Nephron progenitor cell (in vitro differentiated cells): ENCODE data around the gene DPM2.

Source experiments
- DNase-seq: peaks from one replicate; pipeline ENCODE4 v3.0.0; 2021
- H3K27ac Mint-ChIP-seq: 2 replicates; pipeline ENCODE4 v1.8.0; 2021; ENCODE audit warnings: mild to moderate bottlenecking, moderate library complexity, mixed read lengths
- H3K27me3 Mint-ChIP-seq: 2 replicates; pipeline ENCODE4 v1.8.0; 2021; ENCODE audit warnings: mild to moderate bottlenecking, low read depth, mixed read lengths; ENCODE audit not compliant: poor library complexity
- H3K36me3 Mint-ChIP-seq: 2 replicates; pipeline ENCODE4 v1.8.0; 2021; ENCODE audit warnings: low read depth, mixed read lengths
- H3K4me1 Mint-ChIP-seq: 2 replicates; pipeline ENCODE4 v1.8.0; 2021; ENCODE audit warnings: mixed read lengths
- H3K4me3 Mint-ChIP-seq: 2 replicates; pipeline ENCODE4 v1.8.0; 2021; ENCODE audit warnings: mild to moderate bottlenecking, moderate library complexity, mixed read lengths
- H3K9me3 Mint-ChIP-seq: 2 replicates; pipeline ENCODE4 v1.8.0; 2021; ENCODE audit warnings: mild to moderate bottlenecking, moderate library complexity, mixed read lengths
- TF ChIP-seq, protein P1 (sequence below): fragments of 200-600 bp; sonication (generic); IDR thresholded peaks from 2 replicates; pipeline ENCODE4 v1.5.0; 2021; ENCODE audit warnings: antibody characterized with exemption

DPM2 gene

GRCh38 chr9:127965953-127966352 is 28.3 kb upstream of the DPM2 start:
- peaks cover 4% of the 10 kb centered on the region for H3K36me3 Mint-ChIP-seq
- TF ChIP-seq, protein P1, sequence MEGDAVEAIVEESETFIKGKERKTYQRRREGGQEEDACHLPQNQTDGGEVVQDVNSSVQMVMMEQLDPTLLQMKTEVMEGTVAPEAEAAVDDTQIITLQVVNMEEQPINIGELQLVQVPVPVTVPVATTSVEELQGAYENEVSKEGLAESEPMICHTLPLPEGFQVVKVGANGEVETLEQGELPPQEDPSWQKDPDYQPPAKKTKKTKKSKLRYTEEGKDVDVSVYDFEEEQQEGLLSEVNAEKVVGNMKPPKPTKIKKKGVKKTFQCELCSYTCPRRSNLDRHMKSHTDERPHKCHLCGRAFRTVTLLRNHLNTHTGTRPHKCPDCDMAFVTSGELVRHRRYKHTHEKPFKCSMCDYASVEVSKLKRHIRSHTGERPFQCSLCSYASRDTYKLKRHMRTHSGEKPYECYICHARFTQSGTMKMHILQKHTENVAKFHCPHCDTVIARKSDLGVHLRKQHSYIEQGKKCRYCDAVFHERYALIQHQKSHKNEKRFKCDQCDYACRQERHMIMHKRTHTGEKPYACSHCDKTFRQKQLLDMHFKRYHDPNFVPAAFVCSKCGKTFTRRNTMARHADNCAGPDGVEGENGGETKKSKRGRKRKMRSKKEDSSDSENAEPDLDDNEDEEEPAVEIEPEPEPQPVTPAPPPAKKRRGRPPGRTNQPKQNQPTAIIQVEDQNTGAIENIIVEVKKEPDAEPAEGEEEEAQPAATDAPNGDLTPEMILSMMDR = no peak
- H3K27ac Mint-ChIP-seq = peak overlapping the region; percentile 59
- peaks cover 98% of the 10 kb centered on the region for H3K4me1 Mint-ChIP-seq
- H3K4me3 Mint-ChIP-seq = no peak overlapping the region
- DNase-seq = no peak
- H3K9me3 Mint-ChIP-seq = no peaks in the 10 kb centered on the region
- peaks cover 7% of the 10 kb centered on the region for H3K27me3 Mint-ChIP-seq

- H3K9me3 Mint-ChIP-seq = no peaks in the 10 kb centered on the region
- peak; percentile 55 for DNase-seq
- peaks cover 87% of the 10 kb centered on the region for H3K4me1 Mint-ChIP-seq
- H3K27me3 Mint-ChIP-seq = peaks cover 7% of the 10 kb centered on the region
- peak overlapping the region; percentile 87 for H3K27ac Mint-ChIP-seq
- peak overlapping the region; percentile 28 for H3K4me3 Mint-ChIP-seq
- H3K36me3 Mint-ChIP-seq = peaks cover 9% of the 10 kb centered on the region
- TF ChIP-seq, protein P1 = no peak
Observed at GRCh38 chr9:127963359-127964064, 25.9 kb upstream of the DPM2 start.

DNA sequence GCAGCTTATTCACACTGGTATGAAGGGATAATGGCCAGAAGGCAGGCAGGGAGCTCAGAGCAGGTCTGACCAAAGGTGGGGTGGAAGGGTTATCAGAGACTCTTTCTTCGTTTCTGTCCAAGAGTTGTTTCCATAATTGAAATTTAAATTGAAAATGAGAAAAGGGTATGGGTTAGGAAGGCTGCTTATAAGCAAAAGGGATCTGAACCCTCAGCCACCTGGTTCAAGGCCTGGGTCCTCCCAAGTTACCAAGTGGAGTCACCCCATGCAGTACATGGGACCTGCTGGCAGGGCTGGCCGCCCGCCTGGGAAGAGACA is 25.3 kb upstream of the DPM2 start:
- Mint-ChIP-seq H3K4me1 (peaks cover 81% of the 10 kb centered on the region), H3K27ac (peak overlapping the region; percentile 87), H3K27me3 (peaks cover 7% of the 10 kb centered on the region), H3K9me3 (no peaks in the 10 kb centered on the region), H3K36me3 (peaks cover 11% of the 10 kb centered on the region), H3K4me3 (no peak overlapping the region)
- TF ChIP-seq, protein P1 = no peak
- no peak for DNase-seq

DNA sequence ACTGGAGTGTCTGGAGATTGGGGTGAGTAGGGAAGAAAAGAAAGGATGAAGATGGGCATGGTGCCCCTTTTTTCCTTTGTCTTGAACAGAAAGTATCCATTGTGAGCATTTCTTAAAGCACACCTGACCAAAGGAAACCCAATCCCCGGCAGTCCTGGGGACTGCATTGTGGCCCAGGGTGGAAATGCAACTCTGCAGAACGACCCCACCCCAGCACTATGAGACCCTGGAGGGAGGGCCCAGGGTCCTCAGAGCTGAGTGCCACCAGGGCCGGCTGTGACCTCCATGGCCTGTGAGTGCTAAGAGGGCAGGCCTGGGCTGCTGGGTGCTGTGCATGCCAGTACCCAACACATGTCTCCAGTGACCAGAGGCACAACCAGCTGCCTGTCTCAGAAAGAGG is 24.6 kb upstream of the DPM2 start:
- H3K27ac Mint-ChIP-seq = peak overlapping the region; percentile 87
- TF ChIP-seq, protein P1 = no peak
- no peaks in the 10 kb centered on the region for H3K9me3 Mint-ChIP-seq
- peaks cover 7% of the 10 kb centered on the region for H3K27me3 Mint-ChIP-seq
- DNase-seq = no peak
- peaks cover 75% of the 10 kb centered on the region for H3K4me1 Mint-ChIP-seq
- no peak overlapping the region for H3K4me3 Mint-ChIP-seq
- peaks cover 13% of the 10 kb centered on the region for H3K36me3 Mint-ChIP-seq

- H3K4me3 Mint-ChIP-seq = no peak overlapping the region
- TF ChIP-seq, protein P1 = no peak
- H3K27me3 Mint-ChIP-seq = peaks cover 7% of the 10 kb centered on the region
- no peaks in the 10 kb centered on the region for H3K9me3 Mint-ChIP-seq
- peak overlapping the region; percentile 16 for H3K27ac Mint-ChIP-seq
- H3K36me3 Mint-ChIP-seq = peaks cover 13% of the 10 kb centered on the region
- peaks cover 69% of the 10 kb centered on the region for H3K4me1 Mint-ChIP-seq
- no peak for DNase-seq
Observed at GRCh38 chr9:127961613-127962155, 24.0 kb upstream of the DPM2 start.

GRCh38 chr9:127961155-127961490 is 23.5 kb upstream of the DPM2 start:
- no peak overlapping the region for H3K4me3 Mint-ChIP-seq
- H3K9me3 Mint-ChIP-seq = no peaks in the 10 kb centered on the region
- peaks cover 7% of the 10 kb centered on the region for H3K27me3 Mint-ChIP-seq
- no peak overlapping the region for H3K27ac Mint-ChIP-seq
- H3K36me3 Mint-ChIP-seq = peaks cover 13% of the 10 kb centered on the region
- TF ChIP-seq, protein P1 = no peak
- peaks cover 64% of the 10 kb centered on the region for H3K4me1 Mint-ChIP-seq
- no peak for DNase-seq
